ENCODE measurements around the gene SUN5.

DNA sequence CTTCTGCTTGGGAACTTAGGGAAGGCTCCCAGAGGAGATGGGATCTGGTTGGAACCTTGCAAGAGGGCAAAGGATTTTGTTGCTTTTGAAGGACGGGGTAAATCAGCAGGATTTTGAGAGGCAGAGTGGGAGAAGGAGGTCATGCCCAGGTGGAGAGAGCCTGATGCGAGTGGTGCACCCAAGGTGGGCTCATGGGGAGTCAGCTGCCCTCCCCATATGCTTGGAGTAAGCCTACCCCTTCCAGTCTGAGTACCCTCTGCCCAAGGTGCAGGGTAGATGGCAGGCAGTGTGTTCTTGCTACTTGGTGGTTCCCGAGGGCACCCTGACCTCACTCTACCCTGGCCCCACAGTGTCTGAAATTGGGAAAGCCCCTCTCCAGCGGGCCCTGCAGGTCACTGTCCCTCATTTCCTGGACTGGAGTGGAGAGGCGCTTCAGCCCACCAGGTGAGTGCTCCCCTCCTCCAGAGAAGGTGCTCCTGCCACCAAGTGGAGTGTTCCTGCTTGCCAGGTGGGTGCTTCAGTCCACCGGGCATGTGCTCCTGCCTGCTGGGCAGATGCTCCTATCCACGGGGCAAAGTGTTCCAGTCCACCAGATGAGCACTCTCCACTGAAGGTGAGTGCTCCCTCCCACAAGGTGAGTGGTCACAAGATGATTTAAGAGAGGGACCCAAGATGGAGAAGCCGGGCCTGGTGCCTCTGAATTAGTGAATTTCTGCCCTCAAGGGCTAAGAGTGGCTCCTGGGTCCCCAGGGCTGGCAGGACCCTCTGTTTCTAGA, 6.6 kb upstream of the SUN5 start:
- TF ChIP-seq POLR2A (IDR thresholded peaks at IDR 0.05) (no peak), POLR2AphosphoS5 (IDR thresholded peaks at IDR 0.05) (no peak)
- TF ChIP-seq, protein P1, sequence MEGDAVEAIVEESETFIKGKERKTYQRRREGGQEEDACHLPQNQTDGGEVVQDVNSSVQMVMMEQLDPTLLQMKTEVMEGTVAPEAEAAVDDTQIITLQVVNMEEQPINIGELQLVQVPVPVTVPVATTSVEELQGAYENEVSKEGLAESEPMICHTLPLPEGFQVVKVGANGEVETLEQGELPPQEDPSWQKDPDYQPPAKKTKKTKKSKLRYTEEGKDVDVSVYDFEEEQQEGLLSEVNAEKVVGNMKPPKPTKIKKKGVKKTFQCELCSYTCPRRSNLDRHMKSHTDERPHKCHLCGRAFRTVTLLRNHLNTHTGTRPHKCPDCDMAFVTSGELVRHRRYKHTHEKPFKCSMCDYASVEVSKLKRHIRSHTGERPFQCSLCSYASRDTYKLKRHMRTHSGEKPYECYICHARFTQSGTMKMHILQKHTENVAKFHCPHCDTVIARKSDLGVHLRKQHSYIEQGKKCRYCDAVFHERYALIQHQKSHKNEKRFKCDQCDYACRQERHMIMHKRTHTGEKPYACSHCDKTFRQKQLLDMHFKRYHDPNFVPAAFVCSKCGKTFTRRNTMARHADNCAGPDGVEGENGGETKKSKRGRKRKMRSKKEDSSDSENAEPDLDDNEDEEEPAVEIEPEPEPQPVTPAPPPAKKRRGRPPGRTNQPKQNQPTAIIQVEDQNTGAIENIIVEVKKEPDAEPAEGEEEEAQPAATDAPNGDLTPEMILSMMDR (IDR thresholded peaks at IDR 0.05) = no peak

Data from breast epithelium (tissue), 3 donors.